H4 (cell line): ENCODE results near the gene CRIP2. TPM values are rescaled to one million over a fixed set of nuclear protein-coding genes. Genes with fewer than 3 reads are reported as not detected.

ENCODE experiments used
- DNase-seq: peaks from one replicate; pipeline ENCODE4 v3.0.0-alpha.2; 2015; ENCODE audit warnings: low spot score
- total RNA-seq: library from RNA; depleted of rRNA; stranded (reverse); fragments of >200 nt; shearing (Covaris generic); gene quantifications from 2 replicates; pipeline ENCODE4 v1.2.3, GENCODE V29; 2014

CRIP2 gene
- total RNA-seq, 1 experiment from 2014 or later = 16.2 TPM

DNA sequence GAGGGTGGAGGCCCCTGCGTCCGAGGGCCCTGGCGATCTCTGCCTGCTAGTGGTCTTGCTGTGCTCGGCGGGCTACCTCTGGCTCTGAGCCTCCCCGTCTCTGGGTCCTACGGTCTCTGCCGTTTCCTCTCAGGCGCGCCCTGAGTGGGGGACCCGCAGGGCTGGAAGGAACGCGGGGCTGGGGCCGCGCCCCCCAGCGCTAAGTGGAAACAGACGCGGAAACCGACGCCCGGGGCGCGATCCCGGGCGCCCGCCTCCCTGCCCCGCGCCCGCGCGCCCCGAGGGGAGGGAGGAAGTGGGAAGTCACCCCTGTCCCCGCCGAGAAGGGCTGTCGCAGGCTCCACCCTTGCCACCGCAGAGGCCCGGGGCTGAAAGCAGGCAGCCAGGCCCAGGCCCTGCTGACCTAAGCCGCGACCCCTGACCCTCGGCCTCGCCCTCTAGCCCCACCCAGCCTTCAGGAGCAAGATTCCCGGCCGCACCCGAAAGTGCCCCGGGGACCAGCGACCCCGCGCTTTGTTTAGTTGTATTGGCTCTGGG lies 12.9 kb downstream of the CRIP2 start:
- DNase-seq = no peak

DNA sequence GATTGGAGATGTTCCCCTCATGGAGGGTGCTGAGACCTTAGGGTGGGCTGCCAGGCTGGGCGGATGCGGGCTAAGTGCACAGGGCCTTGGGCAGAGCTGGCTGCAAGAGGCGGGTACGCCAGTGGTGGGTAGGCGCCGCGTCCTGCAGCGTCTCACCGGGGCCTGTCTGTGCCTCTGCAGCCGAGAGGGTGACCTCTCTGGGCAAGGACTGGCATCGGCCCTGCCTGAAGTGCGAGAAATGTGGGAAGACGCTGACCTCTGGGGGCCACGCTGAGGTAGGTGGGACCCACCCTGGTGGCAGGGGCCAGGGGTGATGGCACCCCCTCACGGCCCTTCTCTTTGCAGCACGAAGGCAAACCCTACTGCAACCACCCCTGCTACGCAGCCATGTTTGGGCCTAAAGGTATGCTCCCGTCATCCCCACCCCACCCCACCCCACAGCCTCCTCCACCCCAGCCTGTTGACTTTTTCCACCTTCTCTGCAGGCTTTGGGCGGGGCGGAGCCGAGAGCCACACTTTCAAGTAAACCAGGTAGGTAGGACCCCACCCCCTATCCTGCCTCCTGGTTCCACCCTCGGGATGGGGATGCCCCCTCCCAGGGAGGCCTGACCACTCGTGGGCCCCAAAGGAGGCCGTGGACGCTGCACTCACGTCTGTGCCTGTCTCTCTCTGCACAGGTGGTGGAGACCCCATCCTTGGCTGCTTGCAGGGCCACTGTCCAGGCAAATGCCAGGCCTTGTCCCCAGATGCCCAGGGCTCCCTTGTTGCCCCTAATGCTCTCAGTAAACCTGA lies 13.6 kb downstream of the CRIP2 start:
- no peak for DNase-seq

DNA sequence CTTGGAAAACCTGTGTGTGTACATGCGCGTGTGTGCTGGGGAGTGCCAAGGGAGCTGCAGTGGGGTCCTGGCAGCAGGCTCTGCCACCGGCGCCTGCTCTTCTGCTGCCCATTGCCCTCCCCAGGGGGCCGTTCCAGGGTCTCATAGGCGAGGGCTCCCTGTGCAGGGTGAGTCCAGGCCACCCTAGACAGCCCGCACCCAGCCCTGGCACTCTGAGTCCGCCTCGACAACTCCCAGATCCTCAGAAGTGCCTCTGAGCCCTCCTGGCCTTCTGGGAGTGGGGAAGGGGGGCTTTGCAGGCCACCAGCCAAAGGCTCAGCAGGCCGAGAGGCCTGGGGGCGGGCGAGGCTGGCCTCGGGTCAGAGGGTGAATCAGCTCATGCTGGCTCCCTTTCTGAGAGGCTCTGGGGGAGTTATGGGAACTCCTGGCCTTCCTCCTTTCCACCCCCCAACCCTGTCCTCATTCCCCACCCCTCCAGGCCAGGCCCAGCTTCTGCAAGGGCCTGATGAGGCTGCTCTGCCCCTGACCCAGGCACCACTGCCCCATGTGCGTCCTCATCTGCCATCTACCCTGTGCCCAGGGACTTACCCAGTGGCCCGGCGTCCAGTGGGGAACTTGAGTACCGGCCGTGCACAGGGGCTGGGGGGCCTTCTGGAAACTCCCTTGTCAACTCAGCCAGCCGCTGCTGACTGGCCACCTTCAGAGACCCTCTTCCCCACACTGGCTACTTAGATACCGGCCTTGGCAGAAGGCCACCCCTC lies 14.3 kb downstream of the CRIP2 start:
- no peak for DNase-seq

DNA sequence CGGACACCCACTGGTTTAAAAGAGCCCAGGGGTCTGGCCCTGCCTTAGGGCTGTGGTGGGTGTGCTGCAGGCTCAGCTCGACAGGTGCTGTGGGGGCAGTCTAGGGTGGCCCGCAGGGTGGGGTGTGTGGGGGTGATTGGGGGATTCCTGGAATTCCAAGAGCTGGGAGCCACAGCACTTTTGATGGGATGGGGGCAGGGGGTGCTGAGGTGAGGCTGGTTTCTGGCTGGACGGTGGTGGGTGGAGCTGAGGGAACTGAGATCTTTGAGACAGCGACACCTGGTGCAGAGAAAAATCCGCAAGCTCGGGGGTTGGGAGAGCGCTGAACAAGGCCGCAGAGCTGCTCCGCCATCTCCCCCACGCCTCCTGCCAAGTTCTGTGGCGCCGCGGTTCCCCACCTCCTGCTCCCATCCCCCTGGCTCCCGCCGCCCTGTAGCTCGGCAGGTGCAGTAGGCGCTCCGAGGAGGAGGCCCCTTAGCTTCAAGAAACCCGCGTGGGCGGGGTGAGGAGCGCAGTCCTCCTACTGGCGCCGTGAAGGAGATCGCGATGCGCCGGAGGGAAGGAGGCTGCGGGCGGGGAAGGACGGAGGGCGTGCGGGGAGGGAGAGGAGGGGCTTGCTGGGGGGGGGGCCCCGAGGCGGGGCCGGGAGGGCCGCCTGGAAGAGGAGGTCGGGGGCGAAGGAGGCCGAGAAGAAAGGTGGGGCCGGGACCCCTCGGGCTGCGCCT lies 15.1 kb downstream of the CRIP2 start:
- DNase-seq = peak; percentile 85

DNA sequence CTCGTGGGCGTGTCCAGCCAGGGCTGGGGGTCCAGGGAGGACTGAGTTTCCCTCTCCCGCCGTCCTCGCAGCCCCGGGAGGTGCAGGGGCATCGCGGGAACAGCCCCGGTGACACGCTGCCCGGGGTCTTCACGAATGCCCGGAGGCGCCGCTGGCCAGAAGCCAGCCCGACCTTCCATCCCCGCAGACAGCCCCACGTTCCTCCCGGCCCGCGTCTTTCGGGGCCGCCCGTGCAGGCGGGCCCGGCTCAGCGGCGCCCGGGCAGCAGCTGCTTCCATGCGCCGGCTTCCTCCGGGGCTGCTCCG lies 15.6 kb downstream of the CRIP2 start:
- DNase-seq = no peak

DNA sequence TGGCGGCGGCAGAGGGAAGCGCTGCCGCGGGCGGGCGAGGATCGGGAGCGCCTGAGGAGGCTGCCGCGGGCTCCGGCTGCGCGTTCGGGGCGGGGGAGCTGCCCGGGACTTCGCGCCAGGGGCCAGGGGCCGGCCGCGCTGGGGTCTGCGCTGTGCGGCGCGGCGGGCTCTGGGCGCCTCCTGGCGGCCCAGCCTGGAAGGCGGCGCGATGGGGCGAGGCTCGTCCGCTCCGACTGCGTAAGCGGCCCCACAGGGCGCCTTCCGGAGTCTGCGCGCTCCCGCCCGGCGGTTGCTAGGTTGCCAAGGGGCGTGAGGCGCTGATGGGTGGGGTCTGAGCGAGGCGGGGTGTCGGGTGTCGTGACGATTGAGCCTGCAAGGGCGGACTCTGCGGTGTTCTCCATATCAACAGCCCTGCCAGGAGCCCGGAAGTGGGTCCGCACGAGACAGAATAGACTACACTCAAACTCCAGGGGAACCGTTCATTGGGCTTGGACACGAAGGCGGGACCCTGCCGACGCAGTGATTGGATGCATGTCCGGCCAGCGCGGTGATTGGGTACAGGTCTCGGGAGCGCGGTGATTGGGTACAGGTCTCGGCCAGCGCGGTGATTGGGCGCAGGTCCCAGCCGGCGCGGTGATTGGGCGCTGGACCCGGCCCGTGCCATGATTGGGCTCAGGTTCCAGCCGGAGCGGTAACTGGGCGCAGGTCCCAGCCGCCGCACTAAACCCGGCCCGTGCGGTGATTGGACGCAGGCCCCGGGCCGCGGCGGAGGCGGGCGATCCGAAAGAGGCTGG lies 16.1 kb downstream of the CRIP2 start, which contains the start of gene TEDC1:
TEDC1 (plus strand) TSS at position 675 of the 794 bp plus-strand sequence. CDS start 130 bp downstream, outside the sequence.
- peak; percentile 100 for DNase-seq

DNA sequence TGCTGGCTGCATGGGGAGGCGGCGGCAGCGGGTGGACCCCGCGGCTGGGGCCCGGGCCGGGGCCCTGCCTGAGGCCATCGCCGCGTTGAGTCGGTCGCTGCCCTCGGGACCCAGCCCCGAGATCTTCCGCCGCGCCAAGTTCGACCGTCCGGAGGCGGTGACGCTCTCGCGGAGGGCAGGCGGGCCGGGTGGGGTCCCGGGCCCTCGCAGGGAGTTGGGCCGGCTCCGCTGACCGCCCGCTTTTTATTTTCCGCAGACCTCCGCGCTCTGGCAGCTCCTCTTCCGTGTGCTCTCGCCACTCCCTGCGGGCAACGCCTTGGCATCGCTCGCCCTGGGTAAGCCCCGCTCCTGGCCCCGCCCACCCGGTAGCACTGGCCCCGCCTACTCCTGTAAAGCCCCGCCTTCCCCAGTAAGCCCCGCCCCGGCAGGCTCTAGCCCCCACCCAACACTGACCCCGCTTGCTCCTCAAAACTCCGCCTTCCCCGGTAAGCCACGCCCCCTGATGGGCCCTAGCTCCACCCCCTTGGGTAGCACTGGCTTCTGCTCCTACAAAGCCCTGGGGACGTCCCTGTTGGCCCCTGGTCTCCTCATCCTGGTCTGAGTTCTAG lies 16.8 kb downstream of the CRIP2 start:
- DNase-seq = peak; percentile 36

DNA sequence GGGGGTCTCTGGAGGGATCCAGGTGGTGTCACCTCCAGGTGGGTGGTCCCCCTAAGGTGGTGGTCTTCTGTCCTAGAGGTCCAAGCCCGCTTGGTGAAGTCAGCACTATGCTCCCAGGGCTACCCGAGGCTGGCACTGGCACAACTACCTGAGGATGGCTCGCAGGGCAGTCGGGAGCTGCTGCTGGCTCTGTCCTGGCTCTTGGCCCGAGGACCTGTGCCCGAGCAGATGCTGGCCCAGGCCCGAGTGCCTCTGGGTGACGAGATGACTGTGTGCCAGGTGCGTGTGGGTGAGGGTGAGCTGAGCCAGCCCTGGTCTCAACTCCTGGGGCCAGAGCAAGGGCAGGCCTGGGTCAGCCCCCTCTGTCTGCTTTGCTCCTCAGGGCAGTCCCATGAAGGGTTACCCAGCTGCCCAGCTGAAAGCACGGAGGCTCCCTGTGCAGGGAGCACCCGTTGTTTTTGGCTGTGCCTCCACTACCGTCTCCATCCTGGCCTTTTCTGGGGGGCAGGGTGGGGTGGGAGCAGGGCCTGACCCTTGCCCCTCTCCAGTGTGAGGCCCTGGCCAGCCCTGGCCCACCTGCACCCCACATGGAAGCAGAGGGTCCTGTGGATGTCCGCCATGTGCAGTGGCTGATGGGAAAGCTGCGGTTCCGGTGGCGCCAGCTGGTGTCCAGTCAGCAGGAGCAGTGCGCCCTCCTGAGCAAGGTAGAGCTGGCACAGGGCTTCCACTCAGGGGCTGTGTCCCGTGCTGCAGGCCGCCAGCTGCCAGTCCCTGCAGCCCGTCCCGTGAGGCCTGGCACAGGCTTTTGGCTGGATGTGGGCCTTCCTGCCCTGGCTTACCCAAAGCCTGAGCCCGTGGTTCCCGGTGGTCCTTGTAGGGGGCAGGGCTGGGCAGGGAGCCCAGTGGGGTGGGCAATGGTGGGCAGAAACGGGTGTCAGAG lies 17.7 kb downstream of the CRIP2 start:
- no peak for DNase-seq

DNA sequence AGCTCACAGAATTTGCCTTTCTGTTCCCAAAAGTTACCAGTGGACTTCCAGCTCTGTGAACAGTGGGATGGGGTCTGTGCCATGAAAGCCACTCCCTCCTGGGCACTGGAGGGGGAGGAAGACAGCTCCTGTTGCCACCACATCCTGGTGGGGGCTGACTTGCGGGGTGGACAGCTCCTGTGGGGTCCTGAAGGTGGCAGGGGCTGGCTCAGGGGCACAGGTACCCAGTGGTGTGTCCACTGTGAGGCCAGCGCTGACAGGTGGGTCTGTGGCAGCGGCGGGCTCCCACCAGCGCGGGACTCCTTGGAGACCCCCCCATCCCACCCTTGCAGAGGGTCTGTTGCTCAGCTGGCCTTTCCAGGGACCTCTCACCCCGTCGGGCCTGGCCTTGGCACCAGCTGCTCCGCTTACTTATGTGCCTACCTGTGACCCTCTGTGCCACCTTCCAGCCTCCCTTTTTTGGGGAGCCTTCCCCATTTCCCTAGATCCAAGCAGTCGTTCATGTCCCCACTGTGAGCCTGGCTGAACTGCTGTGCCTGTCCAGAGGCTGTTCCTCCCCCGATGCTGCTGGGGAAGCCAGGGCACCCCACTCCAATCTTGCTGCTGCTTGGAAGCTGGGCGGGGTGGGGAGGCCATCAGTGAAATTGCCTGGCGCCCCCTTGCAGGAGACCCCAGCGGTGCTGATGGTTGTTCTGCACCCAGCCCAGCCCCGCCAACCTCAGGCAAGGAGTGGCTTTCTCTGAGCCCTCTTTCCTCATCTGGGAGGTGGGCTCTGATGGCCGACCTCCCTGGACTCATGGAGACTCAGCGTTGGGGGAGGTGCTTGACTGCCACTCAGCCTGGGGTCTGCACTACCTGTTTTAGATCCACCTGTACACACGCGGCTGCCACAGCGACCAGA lies 18.6 kb downstream of the CRIP2 start:
- no peak for DNase-seq

DNA sequence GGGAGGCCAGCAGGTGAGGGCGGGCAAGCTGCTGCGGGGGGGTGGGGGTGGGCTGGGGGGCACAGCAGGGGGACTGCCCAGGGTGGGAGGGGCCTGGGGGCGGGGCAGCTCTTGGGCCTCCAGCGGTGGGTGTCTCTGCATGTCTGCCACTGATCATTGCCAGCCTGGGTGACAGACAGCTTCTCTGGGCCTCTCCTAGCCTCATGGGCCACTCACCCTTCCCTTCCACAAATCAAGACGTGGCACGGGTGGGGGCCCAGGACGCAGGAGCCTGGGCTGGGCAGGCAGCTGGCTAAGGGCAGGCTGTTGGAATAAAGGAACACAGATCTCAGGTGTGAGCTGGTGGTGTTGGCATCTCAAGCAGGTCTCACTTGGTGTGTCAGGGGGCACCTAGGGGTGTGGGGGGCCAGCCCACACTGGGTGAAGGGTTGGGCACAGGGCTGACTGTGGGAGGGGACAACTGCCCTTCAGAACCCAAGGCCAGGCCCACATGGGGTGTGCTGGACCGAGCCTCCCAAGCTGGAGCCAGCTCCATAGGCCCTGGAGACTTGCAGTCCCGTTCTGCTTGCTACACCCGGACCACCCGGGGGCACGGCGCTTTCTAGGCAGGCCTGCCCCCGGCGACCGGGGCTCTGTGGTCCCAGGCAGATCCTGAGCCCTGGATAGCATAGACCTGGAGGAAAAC lies 19.4 kb downstream of the CRIP2 start:
- no peak for DNase-seq

DNA sequence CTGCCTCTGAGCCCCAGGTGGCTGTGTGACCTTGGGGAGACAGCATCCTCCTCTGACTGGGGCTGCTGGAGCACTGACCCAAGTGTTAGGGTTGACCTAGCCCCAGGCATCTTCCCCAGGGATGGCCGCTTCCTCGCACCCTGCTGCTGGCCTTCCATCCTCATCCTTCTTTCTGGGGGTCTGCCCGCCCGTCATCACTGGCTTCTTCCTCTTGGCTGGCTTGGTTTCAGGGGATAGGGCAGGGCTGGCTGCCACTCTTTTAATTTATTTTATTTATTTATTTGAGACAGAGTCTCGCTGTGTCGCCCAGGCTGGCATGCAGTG lies 19.9 kb downstream of the CRIP2 start:
- no peak for DNase-seq

DNA sequence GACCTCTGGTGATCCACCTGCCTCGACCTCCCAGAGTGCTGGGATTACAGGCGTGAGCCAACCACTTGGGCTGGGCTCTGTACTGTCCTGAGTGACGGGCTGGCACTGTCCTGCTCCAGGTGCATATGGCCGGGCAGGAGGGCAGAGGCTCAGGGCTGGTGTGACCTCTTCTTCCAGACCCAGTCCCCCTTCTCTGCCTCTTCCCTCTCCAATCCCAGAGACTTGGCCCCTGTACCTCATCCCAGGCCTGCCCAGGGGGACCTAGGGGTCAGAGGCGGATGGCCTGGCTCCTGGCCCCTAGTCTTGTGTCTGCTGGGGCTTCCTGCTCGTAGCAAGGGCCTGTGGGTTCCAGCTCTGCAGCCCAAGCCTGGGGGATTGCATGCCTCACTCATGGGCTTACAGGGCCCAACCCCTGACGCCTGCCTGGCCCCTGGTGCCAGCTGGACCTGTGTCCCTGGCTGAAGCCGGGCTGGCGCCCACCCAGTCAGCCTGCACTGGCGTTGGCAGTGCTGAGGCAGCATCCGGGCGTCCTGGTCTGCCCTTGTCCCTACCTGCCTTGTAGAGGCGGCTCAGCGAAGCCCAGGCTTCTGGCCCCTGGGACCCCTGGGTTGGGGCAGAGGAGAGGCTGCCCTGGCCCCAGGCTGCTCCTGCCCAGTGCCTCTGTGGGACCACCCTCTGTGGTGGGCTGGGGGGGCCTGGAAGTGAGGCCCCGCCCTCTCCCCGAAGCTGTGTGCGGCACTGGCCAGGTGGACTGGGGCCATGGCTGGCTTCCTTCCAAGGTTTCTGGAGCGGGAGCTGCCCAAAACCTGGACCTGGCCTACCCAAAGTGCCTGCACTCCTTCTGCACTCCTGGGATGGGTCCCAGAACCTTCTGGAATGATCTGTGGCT lies 20.7 kb downstream of the CRIP2 start:
- no peak for DNase-seq

DNA sequence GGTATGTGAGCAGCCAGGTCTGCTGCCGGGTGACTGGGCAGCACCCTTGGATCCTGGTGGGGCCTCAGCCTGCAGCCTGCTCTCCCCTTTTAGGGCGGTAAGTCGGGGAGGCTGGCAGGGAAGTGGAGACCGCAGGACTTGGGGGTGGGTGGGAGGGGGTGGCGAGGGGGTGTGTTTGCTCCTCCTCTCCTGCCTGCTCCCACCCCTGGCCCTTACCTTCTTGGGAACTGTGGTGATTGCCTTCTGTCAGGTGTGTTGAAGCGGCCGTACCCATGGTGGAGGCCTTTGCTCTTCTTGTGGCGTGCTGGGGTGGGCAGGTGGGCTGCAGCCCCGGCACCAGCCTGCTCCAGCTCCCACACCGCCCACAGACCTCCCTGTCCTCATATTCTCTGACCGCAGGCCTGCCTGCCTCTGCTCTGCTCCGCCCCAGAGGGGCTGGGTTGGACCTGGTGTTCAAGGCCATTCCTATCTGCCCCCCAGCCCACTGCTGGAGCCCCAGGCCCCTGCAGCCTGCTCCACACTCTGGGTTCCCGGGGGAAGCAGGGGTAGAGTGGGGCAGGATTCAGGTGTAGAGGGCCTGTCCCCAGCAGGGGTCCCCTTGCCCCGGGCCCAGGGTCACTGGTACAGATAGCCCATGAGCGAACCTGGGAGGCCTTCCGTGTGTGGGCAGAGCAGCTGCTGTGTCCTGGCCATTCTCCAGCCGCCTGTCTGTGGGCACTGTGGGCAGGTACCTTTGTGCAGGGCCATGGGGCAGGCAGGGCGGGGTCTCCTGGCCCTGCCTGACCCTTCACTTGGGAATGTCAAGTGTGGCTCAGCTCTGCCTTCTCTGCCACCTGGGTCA lies 21.6 kb downstream of the CRIP2 start:
- no peak for DNase-seq

DNA sequence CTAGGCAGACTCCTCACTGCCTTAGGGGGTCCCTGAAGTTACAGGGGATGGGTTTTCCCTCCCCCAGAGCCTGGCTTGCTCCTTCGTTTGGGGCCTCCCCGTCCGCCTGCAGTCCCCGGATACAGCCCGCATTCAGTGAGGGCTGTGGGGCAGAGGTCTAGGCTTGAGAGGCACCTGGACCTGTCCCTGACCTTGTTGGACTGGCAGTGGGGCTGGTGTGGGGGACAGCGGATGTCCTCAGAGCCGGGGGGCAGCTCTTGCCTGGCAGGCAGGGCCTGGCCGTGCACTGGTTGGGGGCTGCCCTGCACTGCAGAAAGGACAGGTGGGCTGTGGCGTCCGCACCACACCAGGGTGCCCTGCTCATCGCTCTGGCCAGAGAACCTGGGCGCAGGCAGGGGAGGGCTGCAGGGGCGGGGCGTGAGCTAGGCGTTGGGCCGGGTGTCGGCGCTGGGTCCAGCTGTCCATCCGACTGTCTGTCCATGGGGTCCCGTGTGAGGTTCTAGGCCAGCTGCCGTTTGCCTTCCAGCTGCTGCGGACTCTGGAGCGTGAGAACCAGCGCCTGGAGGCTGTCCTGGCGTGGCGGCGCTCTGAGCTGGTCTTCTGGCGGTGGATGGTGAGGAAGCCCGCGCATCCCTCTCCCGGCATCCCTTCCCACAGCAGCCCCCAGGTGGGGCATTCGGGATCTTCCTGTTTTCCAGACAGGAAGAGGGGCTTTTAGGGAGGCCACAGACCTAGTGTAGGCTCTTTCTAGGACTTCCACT lies 22.4 kb downstream of the CRIP2 start:
- no peak for DNase-seq

DNA sequence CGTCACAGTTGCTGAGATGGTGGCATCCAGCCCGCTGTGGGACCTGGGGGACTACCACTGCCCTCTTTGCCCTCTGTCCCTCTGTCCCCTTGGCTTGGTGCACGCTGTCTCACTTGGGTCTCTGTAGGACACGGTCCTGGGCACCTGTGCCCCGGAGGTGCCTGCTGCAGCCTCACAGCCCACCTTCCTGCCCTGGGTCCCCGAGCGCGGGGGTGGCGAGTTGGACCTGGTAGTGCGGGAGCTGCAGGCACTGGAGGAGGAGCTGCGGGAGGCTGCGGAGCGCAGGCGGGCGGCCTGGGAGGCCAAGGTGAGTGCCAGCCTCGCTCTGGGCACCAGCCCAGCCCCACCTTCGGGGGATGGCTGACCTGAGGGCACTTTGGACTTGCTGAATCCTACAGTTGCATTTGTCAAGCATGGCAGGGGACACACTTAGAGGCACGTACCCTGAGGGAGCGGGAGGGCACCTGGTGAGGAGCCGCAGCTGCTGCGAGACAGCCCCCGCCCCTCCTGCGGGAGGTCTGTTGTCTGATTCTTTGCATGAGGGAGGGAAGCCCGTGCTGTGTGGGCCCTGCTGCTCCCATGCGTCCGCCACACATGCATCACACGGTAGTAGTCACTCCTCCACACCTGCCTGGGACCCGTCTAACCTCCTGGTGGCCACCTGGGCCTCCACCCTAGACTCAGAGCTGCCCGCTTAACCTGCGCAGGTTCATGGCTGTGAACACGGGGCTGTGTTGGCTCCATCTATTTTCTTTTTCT lies 23.2 kb downstream of the CRIP2 start:
- DNase-seq = no peak
